ENCODE data around the gene SYNE3. TPM values are rescaled to one million over a fixed set of nuclear protein-coding genes. Genes with fewer than 3 reads are reported as not detected.

SYNE3 gene
- total and polyA plus RNA-seq, 7 experiments from 2014 or later: 6.8 to 83.9 (median 49.1) TPM

- Mint-ChIP-seq H3K4me3 (peak overlapping the region in 1 of 10 donors; percentile 53), H3K4me1 (peaks cover 50 to 82% (median 78%) of the 10 kb centered on the region in 7 donors), H3K27ac (peak overlapping the region in 1 of 9 donors; percentile 5), H3K36me3 (peaks cover 7 to 20% (median 15%) of the 10 kb centered on the region in 5 donors), H3K9me3 (no peaks in the 10 kb centered on the region), H3K27me3 (no peaks in the 10 kb centered on the region)
- no peaks in the 10 kb centered on the region for H3K9me3 ChIP-seq (ENCODE audit: control insufficient read depth in 2 of 3, low read length in 3 of 3)
- H3K27ac ChIP-seq (ENCODE audit: low read depth, low read length): no peak overlapping the region
- intact Hi-C loops (cut with micrococcal nuclease): no loop called here
- H3K27me3 ChIP-seq (ENCODE audit: control insufficient read depth in 2 of 2, insufficient read depth in 2 of 2, low read length in 2 of 2): no peaks in the 10 kb centered on the region
- H3K36me3 ChIP-seq (ENCODE audit: control insufficient read depth in 2 of 3, insufficient read depth in 3 of 3, low read length in 3 of 3): peaks cover 0 to 34% (median 5%) of the 10 kb centered on the region in 3 experiments
- ATAC-seq (peak; percentile 76), DNase-seq (no peak)
- ChIA-PET POLR2A (interaction anchor here (1.1 to 1.4 kb wide), 2 partner anchors 9 to 16 kb away, joined by 3 to 4 read pairs; partner anchors contain the start of gene SYNE3), CTCF (interaction anchor here (1.4 kb wide), 1 partner anchor 16 kb away, joined by 4 read pairs; no protein-coding TSS in a partner anchor)
- no peak overlapping the region for H3K4me3 ChIP-seq (ENCODE audit: low read length)
- H3K4me1 ChIP-seq (ENCODE audit: control insufficient read depth in 2 of 2, insufficient read depth in 2 of 2, low read length in 2 of 2): peaks cover 11 to 41% of the 10 kb centered on the region in 2 donors
Observed at GRCh38 chr14:95507174-95507573, 9.3 kb downstream of the SYNE3 start.

- ChIA-PET CTCF (interaction anchor here (1.0 to 1.1 kb wide), 2 partner anchors 22 to 42 kb away, joined by 3 read pairs; no protein-coding TSS in a partner anchor), POLR2A (interaction anchor here (0.6 to 2.3 kb wide), 3 partner anchors 9 to 202 kb away, joined by 3 to 7 read pairs (median 5); partner anchors contain the start of gene SYNE3)
- H3K36me3 Mint-ChIP-seq: peaks cover 11 to 25% (median 18%) of the 10 kb centered on the region in 5 donors
- H3K27me3 Mint-ChIP-seq: no peaks in the 10 kb centered on the region
- peak overlapping the region in 2 of 9 donors; percentile 30 to 45 for H3K27ac Mint-ChIP-seq
- Histone ChIP-seq H3K9me3 (ENCODE audit: control insufficient read depth in 2 of 3, low read length in 3 of 3) (no peaks in the 10 kb centered on the region), H3K4me3 (ENCODE audit: low read length) (no peak overlapping the region), H3K27ac (ENCODE audit: low read depth, low read length) (no peak overlapping the region), H3K4me1 (ENCODE audit: control insufficient read depth in 2 of 2, insufficient read depth in 2 of 2, low read length in 2 of 2) (peaks cover 11 to 41% of the 10 kb centered on the region in 2 donors), H3K27me3 (ENCODE audit: control insufficient read depth in 2 of 2, insufficient read depth in 2 of 2, low read length in 2 of 2) (no peaks in the 10 kb centered on the region), H3K36me3 (ENCODE audit: control insufficient read depth in 2 of 3, insufficient read depth in 3 of 3, low read length in 3 of 3) (peaks cover 0 to 45% (median 5%) of the 10 kb centered on the region in 3 experiments)
- no peaks in the 10 kb centered on the region for H3K9me3 Mint-ChIP-seq
- H3K4me3 Mint-ChIP-seq: no peak overlapping the region
- H3K4me1 Mint-ChIP-seq: peaks cover 45 to 83% (median 79%) of the 10 kb centered on the region in 7 donors
- no peak for DNase-seq
- intact Hi-C loops (cut with micrococcal nuclease): no loop called here
- ATAC-seq: no peak
Observed at GRCh38 chr14:95505030-95505589, 11.3 kb downstream of the SYNE3 start.

- intact Hi-C loops (cut with micrococcal nuclease): no loop called here
- H3K36me3 ChIP-seq (ENCODE audit: control insufficient read depth in 2 of 3, insufficient read depth in 3 of 3, low read length in 3 of 3): peaks cover 0 to 43% (median 5%) of the 10 kb centered on the region in 3 experiments
- H3K9me3 ChIP-seq (ENCODE audit: control insufficient read depth in 2 of 3, low read length in 3 of 3): no peaks in the 10 kb centered on the region
- H3K27me3 ChIP-seq (ENCODE audit: control insufficient read depth in 2 of 2, insufficient read depth in 2 of 2, low read length in 2 of 2): no peaks in the 10 kb centered on the region
- H3K4me1 Mint-ChIP-seq: peaks cover 39 to 82% (median 75%) of the 10 kb centered on the region in 7 donors
- H3K36me3 Mint-ChIP-seq: peaks cover 6 to 22% (median 17%) of the 10 kb centered on the region in 5 donors
- no peak overlapping the region for H3K27ac ChIP-seq (ENCODE audit: low read depth, low read length)
- H3K9me3 Mint-ChIP-seq: no peaks in the 10 kb centered on the region
- H3K27me3 Mint-ChIP-seq: no peaks in the 10 kb centered on the region
- POLR2A ChIA-PET: interaction anchor here (0.6 to 2.3 kb wide), 2 partner anchors 8 to 202 kb away, joined by 5 to 7 read pairs; no protein-coding TSS in a partner anchor
- peaks cover 11 to 41% of the 10 kb centered on the region in 2 donors for H3K4me1 ChIP-seq (ENCODE audit: control insufficient read depth in 2 of 2, insufficient read depth in 2 of 2, low read length in 2 of 2)
- H3K27ac Mint-ChIP-seq: peak overlapping the region in 4 of 9 donors; percentile 18 to 72 (median 34)
- H3K4me3 ChIP-seq (ENCODE audit: low read length): no peak overlapping the region
- CTCF ChIA-PET: interaction anchor here (1.0 to 1.1 kb wide), 2 partner anchors 23 to 42 kb away, joined by 3 read pairs; no protein-coding TSS in a partner anchor
- no peak overlapping the region for H3K4me3 Mint-ChIP-seq
- ATAC-seq (no peak), DNase-seq (no peak)
Observed at GRCh38 chr14:95504135-95505029, 12.1 kb downstream of the SYNE3 start.

- intact Hi-C loops (cut with micrococcal nuclease): no loop called here
- H3K27ac Mint-ChIP-seq: peak overlapping the region in 2 of 9 donors; percentile 51 to 66
- peak overlapping the region in 1 of 10 donors; percentile 29 for H3K4me3 Mint-ChIP-seq
- peaks cover 11 to 41% of the 10 kb centered on the region in 2 donors for H3K4me1 ChIP-seq (ENCODE audit: control insufficient read depth in 2 of 2, insufficient read depth in 2 of 2, low read length in 2 of 2)
- no peaks in the 10 kb centered on the region for H3K9me3 Mint-ChIP-seq
- H3K36me3 ChIP-seq (ENCODE audit: control insufficient read depth in 2 of 3, insufficient read depth in 3 of 3, low read length in 3 of 3): peaks cover 0 to 45% (median 5%) of the 10 kb centered on the region in 3 experiments
- H3K27ac ChIP-seq (ENCODE audit: low read depth, low read length): no peak overlapping the region
- ATAC-seq (no peak), DNase-seq (no peak)
- H3K27me3 Mint-ChIP-seq: no peaks in the 10 kb centered on the region
- H3K4me3 ChIP-seq (ENCODE audit: low read length): no peak overlapping the region
- ChIA-PET CTCF (interaction anchor here (0.6 kb wide), 1 partner anchor 10 kb away, joined by 4 read pairs; no protein-coding TSS in a partner anchor), POLR2A (no interaction called here)
- H3K27me3 ChIP-seq (ENCODE audit: control insufficient read depth in 2 of 2, insufficient read depth in 2 of 2, low read length in 2 of 2): no peaks in the 10 kb centered on the region
- peaks cover 6 to 22% (median 14%) of the 10 kb centered on the region in 5 donors for H3K36me3 Mint-ChIP-seq
- no peaks in the 10 kb centered on the region for H3K9me3 ChIP-seq (ENCODE audit: control insufficient read depth in 2 of 3, low read length in 3 of 3)
- peaks cover 43 to 85% (median 76%) of the 10 kb centered on the region in 7 donors for H3K4me1 Mint-ChIP-seq
Observed at GRCh38 chr14:95503365-95504134, 12.9 kb downstream of the SYNE3 start.

GRCh38 chr14:95502381-95502950 is 14.0 kb downstream of the SYNE3 start:
- no peaks in the 10 kb centered on the region for H3K9me3 Mint-ChIP-seq
- ChIA-PET CTCF (interaction anchor here (1.0 kb wide), 1 partner anchor 25 kb away, joined by 4 read pairs; no protein-coding TSS in a partner anchor), POLR2A (interaction anchor here (1.0 kb wide), 1 partner anchor 13 kb away, joined by 4 read pairs; no protein-coding TSS in a partner anchor)
- Histone ChIP-seq H3K4me1 (ENCODE audit: control insufficient read depth in 2 of 2, insufficient read depth in 2 of 2, low read length in 2 of 2) (peaks cover 4 to 34% of the 10 kb centered on the region in 2 donors), H3K36me3 (ENCODE audit: control insufficient read depth in 2 of 3, insufficient read depth in 3 of 3, low read length in 3 of 3) (peaks cover 0 to 45% (median 5%) of the 10 kb centered on the region in 3 experiments), H3K27me3 (ENCODE audit: control insufficient read depth in 2 of 2, insufficient read depth in 2 of 2, low read length in 2 of 2) (no peaks in the 10 kb centered on the region), H3K9me3 (ENCODE audit: control insufficient read depth in 2 of 3, low read length in 3 of 3) (no peaks in the 10 kb centered on the region), H3K4me3 (ENCODE audit: low read length) (no peak overlapping the region), H3K27ac (ENCODE audit: low read depth, low read length) (no peak overlapping the region)
- H3K27ac Mint-ChIP-seq: peak overlapping the region in 5 of 9 donors; percentile 9 to 70 (median 65)
- intact Hi-C loops (cut with micrococcal nuclease): no loop called here
- DNase-seq: no peak
- peaks cover 6 to 18% (median 14%) of the 10 kb centered on the region in 5 donors for H3K36me3 Mint-ChIP-seq
- H3K4me1 Mint-ChIP-seq: peaks cover 41 to 84% (median 74%) of the 10 kb centered on the region in 7 donors
- H3K4me3 Mint-ChIP-seq: peak overlapping the region in 1 of 10 donors; percentile 17
- no peak for ATAC-seq
- no peaks in the 10 kb centered on the region for H3K27me3 Mint-ChIP-seq

All from naive thymus-derived CD4-positive, alpha-beta T cell (primary cell).